ENCODE measurements around the gene TAX1BP3. TPM values are rescaled to one million over a fixed set of nuclear protein-coding genes. Genes with fewer than 3 reads are reported as not detected.

Gene TAX1BP3
- total and polyA plus RNA-seq, 2 donors (not counting 1 experiment from before 2014, with no cell fraction given): 121 to 141 TPM

GRCh38 chr17:3678821-3679530, 10.6 kb upstream of the TAX1BP3 start:
- H3K9ac ChIP-seq (ENCODE audit: insufficient read depth, low read length): no peak overlapping the region
- H3K4me2 ChIP-seq (ENCODE audit: extremely low read depth, insufficient read depth, low read length): peak overlapping the region; percentile 35
- no peak for DNase-seq (ENCODE audit: low read depth in 2 of 2)
- H3K4me3 ChIP-seq (replicated peaks in 1 of 4; ENCODE audit: control extremely low read depth in 1 of 4, insufficient read depth in 1 of 4, low read depth in 3 of 4, low read length in 4 of 4): no peak overlapping the region
- no peaks in the 10 kb centered on the region for H3K9me3 ChIP-seq (ENCODE audit: control insufficient read depth, insufficient read depth, low read depth, low read length)
- no peaks in the 10 kb centered on the region for H4K20me1 ChIP-seq (ENCODE audit: control insufficient read depth, extremely low read depth, insufficient read depth, low read length)
- TF ChIP-seq EZH2 (IDR thresholded peaks at IDR 0.05; ENCODE audit: low read length, missing control alignments): no peak
- H3K27me3 ChIP-seq (ENCODE audit: control insufficient read depth, insufficient read depth, low read length): no peaks in the 10 kb centered on the region
- no peaks in the 10 kb centered on the region for H3K79me2 ChIP-seq (ENCODE audit: control insufficient read depth, insufficient read depth, low read length)
- no peak overlapping the region for H3K27ac ChIP-seq (ENCODE audit: insufficient read depth, low read length)
- H2AFZ ChIP-seq (ENCODE audit: low read length): no peak overlapping the region
- H3K36me3 ChIP-seq (ENCODE audit: control insufficient read depth, insufficient read depth, low read length): no peaks in the 10 kb centered on the region
- H3K4me1 ChIP-seq (ENCODE audit: control insufficient read depth, extremely low read depth, insufficient read depth, low read length): no peaks in the 10 kb centered on the region

- Histone ChIP-seq H3K36me3 (ENCODE audit: control insufficient read depth, insufficient read depth, low read length) (no peaks in the 10 kb centered on the region), H3K27ac (ENCODE audit: insufficient read depth, low read length) (no peak overlapping the region), H3K27me3 (ENCODE audit: control insufficient read depth, insufficient read depth, low read length) (no peaks in the 10 kb centered on the region), H3K79me2 (ENCODE audit: control insufficient read depth, insufficient read depth, low read length) (no peaks in the 10 kb centered on the region), H3K4me3 (replicated peaks in 1 of 4; ENCODE audit: control extremely low read depth in 1 of 4, insufficient read depth in 1 of 4, low read depth in 3 of 4, low read length in 4 of 4) (no peak overlapping the region), H3K4me2 (ENCODE audit: extremely low read depth, insufficient read depth, low read length) (peak overlapping the region; percentile 35), H4K20me1 (ENCODE audit: control insufficient read depth, extremely low read depth, insufficient read depth, low read length) (no peaks in the 10 kb centered on the region), H3K9ac (ENCODE audit: insufficient read depth, low read length) (no peak overlapping the region), H3K4me1 (ENCODE audit: control insufficient read depth, extremely low read depth, insufficient read depth, low read length) (no peaks in the 10 kb centered on the region), H3K9me3 (ENCODE audit: control insufficient read depth, insufficient read depth, low read depth, low read length) (no peaks in the 10 kb centered on the region), H2AFZ (ENCODE audit: low read length) (no peak overlapping the region)
- DNase-seq (ENCODE audit: low read depth in 2 of 2): peak in 1 of 2 donors; percentile 71
- no peak for TF ChIP-seq EZH2 (IDR thresholded peaks at IDR 0.05; ENCODE audit: low read length, missing control alignments)
- no peak for TF ChIP-seq CTCF (conservative IDR thresholded peaks at IDR 0.05 in 1 of 2, IDR thresholded peaks at IDR 0.05 in 1 of 2; ENCODE audit: low read depth in 1 of 2, low read length in 2 of 2)
These were observed 9.9 kb upstream of the TAX1BP3 start for GRCh38 chr17:3678095-3678820.

DNA sequence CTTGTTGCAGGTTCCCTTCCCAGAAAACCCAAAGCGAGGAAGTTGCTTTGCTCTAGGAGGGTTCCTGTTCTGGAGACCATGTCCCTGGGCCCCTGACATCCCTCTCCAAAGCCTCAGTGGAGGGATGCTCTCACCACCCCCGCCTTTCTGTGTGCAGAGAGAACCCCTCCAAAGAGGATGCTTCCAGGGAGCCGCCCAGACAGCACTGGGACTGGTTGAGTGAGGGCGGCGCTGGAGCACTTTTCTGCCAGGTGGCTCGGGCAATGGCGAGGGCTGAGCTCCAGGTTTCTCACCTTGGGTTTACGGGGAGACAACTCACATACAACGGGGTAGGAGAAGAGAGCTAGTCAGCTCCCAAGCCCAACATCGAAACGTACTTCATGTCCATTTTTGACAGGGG, 7.5 kb upstream of the TAX1BP3 start:
- H3K36me3 ChIP-seq (ENCODE audit: control insufficient read depth, insufficient read depth, low read length): no peaks in the 10 kb centered on the region
- H2AFZ ChIP-seq (ENCODE audit: low read length): no peak overlapping the region
- DNase-seq (ENCODE audit: low read depth in 2 of 2): no peak
- no peaks in the 10 kb centered on the region for H4K20me1 ChIP-seq (ENCODE audit: control insufficient read depth, extremely low read depth, insufficient read depth, low read length)
- no peaks in the 10 kb centered on the region for H3K27me3 ChIP-seq (ENCODE audit: control insufficient read depth, insufficient read depth, low read length)
- no peak overlapping the region for H3K27ac ChIP-seq (ENCODE audit: insufficient read depth, low read length)
- no peak overlapping the region for H3K9ac ChIP-seq (ENCODE audit: insufficient read depth, low read length)
- no peak overlapping the region for H3K4me3 ChIP-seq (replicated peaks in 1 of 4; ENCODE audit: control extremely low read depth in 1 of 4, insufficient read depth in 1 of 4, low read depth in 3 of 4, low read length in 4 of 4)
- H3K4me2 ChIP-seq (ENCODE audit: extremely low read depth, insufficient read depth, low read length): no peak overlapping the region
- no peaks in the 10 kb centered on the region for H3K79me2 ChIP-seq (ENCODE audit: control insufficient read depth, insufficient read depth, low read length)
- TF ChIP-seq CTCF (conservative IDR thresholded peaks at IDR 0.05 in 1 of 2, IDR thresholded peaks at IDR 0.05 in 1 of 2; ENCODE audit: low read depth in 1 of 2, low read length in 2 of 2): no peak
- no peak for TF ChIP-seq EZH2 (IDR thresholded peaks at IDR 0.05; ENCODE audit: low read length, missing control alignments)
- H3K4me1 ChIP-seq (ENCODE audit: control insufficient read depth, extremely low read depth, insufficient read depth, low read length): no peaks in the 10 kb centered on the region
- H3K9me3 ChIP-seq (ENCODE audit: control insufficient read depth, insufficient read depth, low read depth, low read length): no peaks in the 10 kb centered on the region
